GM12873 (cell line): Measurements from ENCODE around the gene DLX3.

Source experiments
- TF ChIP-seq, protein P1 (sequence below): IDR thresholded peaks from 2 replicates; pipeline ENCODE4 v1.5.1; 2012; ENCODE audit warnings: low read depth, mild to moderate bottlenecking, moderate library complexity, low read length, control low read depth; ENCODE audit not compliant: insufficient read depth; ENCODE audit errors: missing control alignments

DLX3 gene

DNA sequence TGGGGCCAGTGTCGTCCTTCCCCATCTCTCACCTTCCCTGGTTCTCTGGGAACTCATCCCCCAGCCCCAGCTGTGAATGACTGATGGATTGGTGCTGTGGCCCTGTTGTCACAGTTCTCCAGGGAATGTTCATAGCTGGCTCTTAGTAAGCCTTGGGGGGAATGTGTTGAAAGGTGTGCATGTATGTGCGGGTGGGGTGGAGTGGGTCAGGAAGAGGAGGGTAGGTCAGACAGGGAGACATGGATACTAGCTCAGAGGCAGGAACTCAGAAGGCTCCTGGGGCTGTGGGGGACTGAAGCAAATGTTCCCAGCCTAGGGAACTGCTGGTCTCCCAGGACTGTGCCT, 21.8 kb downstream of the DLX3 start:
- TF ChIP-seq, protein P1, sequence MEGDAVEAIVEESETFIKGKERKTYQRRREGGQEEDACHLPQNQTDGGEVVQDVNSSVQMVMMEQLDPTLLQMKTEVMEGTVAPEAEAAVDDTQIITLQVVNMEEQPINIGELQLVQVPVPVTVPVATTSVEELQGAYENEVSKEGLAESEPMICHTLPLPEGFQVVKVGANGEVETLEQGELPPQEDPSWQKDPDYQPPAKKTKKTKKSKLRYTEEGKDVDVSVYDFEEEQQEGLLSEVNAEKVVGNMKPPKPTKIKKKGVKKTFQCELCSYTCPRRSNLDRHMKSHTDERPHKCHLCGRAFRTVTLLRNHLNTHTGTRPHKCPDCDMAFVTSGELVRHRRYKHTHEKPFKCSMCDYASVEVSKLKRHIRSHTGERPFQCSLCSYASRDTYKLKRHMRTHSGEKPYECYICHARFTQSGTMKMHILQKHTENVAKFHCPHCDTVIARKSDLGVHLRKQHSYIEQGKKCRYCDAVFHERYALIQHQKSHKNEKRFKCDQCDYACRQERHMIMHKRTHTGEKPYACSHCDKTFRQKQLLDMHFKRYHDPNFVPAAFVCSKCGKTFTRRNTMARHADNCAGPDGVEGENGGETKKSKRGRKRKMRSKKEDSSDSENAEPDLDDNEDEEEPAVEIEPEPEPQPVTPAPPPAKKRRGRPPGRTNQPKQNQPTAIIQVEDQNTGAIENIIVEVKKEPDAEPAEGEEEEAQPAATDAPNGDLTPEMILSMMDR, result no peak

DNA sequence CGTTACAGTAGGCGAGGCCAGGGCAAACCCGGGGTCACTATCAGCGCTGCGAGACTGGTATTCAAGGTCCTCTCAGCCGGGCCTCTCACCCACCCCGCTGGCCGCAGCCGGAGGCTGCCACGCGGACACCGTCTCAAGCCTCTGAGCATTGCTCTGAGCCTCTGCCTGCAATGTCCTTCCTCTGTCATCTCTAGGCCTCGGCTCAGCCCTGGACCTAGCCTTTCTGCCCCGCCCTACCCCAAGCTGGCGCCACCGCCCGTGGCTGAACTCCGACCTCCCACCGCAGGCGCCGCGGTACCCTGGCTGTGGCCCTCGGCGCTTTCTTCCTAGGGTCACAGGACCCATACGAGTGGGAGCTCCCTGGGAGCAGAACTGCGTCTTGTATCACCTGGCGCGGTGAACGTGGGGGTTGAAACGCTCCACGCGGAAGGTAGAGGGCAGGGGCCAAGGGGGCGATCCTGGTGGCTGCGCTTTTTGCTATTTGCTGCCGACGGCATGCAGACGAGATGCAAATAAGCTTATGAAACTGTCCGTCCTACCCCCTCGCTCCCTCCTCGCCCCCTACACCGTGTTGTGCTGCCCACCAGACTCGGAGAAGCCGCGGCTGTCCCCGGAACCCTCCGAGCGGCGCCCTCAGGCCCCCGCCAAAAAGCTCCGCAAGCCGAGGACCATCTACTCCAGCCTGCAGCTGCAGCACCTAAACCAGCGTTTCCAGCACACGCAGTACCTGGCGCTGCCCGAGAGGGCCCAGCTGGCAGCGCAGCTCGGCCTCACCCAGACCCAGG, 22.3 kb downstream of the DLX3 start:
- TF ChIP-seq, protein P1, result no peak

DNA sequence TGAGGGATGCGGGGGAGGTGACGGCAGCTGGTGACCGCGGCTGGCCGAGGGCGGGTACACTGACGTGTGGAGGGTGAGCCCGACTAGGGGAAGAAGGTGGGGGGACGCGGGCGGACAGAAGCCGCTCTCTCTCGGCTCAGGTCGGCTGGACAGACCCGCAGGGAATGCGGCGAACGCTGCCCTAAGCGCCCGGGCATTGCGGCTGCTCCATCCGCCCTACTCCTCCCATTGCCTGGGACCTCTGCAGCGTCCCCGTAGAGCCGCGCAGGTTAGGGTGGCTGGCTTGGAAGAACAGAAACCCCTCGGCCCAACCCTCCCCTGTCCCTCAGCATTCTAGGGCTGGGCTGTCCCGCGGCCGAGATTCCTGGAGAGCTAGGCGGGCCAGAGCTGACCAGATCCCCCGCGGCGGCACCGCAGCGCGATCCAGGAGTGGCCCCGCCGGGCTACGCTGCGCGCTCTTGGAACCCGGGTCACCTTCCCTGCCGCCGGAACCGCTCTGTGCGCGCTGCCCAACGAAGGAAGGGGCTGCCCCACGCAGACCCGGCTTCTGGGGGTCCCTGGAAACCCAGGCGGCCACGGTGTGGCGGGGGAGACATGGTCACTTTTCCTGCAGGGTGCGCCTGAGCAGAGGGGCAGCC, 23.1 kb downstream of the DLX3 start:
- TF ChIP-seq, protein P1, result no peak

DNA sequence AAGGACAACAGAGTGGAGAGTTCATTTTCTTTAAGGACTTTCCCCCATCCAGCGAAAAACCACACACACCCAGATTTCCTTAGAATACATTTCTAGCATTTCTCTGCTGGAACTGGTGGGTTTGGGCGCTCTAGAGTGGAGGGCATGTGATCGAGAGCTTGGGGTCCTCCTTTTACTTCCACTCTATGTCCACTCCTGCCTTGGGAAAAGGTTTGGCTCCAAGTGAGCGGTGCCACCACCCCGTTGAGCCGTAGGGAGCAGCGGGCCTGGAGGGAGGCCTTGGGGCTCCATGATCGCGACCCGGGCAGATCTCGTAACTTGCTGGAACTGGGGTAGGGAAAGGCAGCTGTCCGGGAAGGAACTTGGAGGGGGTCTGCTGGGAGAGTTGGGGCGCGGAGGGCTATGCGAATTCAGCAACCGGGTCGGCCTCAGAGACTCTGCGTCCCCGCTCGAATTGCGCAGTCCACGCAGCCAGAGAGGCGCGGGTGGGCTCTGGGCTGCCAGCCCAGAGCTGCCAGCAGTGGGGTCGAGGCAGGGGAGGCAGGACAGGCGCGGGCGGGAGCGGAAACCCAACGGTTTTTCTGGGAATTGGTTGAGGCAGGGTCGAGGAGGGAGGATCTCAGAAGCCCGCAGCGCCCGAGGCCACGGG, 23.7 kb downstream of the DLX3 start:
- TF ChIP-seq, protein P1, result no peak

DNA sequence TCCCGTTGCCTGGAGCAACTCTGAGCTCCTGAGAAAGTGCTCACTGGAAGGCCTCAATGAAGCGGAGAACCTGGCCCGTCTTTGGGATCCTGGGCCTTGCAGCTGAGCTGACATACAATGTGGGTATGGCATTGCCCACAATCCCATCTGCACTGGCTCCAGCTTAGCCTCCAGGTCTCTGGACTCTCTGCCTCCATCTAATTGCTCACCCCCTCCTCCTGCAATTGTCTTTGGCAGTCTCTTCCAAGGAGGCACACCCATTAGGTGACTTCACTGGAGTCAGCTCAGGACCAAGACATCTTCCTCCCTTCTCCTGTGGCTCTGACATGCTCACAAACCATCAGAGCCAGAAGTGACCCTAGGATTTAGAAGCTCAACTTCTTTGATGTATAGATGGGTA, 24.5 kb downstream of the DLX3 start:
- TF ChIP-seq, protein P1, result no peak

DNA sequence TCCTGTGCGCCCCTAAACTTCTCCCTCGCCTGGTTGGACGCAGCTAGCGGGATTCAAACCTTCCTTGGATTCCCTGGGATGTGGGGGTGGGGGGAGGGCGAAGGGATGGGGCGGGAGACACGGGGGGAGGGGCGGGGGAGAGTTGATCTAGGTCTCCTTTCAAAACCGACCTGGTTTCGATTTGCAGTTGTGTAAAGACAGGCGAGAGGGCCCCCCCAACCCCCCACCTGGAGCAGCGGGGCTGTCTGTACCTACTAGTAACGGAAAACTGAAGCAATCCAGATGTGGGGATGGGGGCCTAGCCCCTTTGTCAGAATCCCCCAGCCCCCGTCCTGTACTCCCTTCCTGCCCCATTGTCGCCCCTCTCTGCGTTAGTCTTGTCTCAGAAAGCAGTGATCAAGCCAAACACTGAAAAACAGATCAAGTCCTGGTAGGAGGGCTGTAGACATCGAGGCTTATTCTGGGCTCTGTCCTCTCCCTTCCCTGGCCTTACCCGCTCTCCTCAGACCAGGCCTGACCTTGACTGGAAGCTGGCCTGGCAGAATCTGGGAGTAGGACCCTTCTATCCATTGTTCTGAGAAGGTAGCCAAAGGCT, 25.1 kb downstream of the DLX3 start:
- TF ChIP-seq, protein P1, result no peak

DNA sequence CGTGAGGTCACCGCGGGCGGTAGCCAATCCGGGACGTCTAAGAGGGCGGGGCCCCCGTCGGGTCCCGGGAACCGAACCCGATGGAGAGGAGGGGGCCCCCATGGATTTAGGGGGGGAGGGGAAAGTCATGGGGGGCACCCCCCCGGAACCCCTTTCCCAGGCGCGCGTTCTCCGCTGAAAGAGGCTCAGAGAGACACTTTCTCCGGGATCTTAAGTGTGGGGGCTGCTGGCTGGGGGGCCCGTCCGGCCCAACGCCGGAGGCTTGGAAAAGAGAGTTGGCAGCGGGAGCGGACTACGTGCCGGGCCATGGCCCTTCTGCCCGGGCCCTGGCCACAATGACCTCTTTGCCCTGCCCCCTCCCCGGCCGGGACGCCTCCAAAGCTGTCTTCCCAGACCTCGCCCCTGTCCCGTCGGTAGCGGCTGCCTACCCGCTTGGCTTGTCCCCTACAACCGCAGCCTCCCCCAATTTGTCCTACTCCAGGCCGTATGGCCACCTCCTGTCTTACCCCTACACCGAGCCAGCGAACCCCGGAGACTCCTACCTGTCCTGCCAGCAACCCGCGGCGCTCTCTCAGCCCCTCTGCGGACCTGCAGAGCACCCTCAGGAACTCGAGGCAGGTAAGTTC, 25.8 kb downstream of the DLX3 start, which contains the start of gene DLX4:
Gene DLX4 (plus strand): TSS at position 57 of the 626 bp plus-strand sequence. CDS start 279 bp downstream, at position 336.
- TF ChIP-seq, protein P1, result no peak
